Measurements from ENCODE around the gene GALNTL6. TPM values are rescaled to one million over a fixed set of nuclear protein-coding genes. Genes with fewer than 3 reads are reported as not detected.

GALNTL6 gene
- total RNA-seq, 1 donor from 2014 or later, result 0.16 TPM

DNA sequence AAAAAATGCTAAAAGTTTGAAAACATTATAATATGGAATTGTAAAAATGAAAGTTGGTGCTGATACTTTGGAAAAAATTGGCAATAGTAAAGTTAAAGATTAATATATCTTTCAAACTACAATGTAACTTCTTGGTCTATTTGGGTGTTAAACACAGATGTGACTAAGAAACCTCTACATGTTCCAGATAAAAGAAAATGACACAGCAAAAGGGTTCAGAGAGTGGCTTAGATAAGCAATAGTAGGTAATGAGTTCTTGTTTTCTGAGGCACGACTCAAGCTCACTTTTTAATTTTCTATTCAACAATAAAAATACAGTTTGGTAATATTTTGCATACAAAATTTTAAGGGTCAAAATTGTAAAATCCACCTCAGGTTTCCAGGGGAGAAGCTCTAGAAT is 292.7 kb downstream of the GALNTL6 start:
- no peak for DNase-seq (ENCODE audit: low spot score)

DNA sequence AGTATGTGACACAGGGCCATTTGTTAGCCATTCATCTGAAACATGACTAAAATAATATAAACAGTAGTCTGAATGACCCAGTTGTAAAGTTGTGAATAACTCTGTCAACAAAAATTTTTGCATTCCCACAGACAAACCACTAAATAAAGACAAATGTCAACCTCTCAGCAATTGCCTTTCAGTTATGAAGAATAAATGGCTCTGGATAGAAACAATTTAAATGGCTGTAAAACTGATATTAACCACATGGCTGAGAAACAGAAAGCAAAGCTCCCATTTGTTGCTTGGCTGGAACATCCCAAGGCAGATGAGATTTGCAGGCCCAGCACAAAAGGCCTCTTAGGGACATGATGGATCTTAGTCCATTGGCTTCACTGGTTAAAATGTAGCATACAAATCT is 296.3 kb downstream of the GALNTL6 start:
- DNase-seq (ENCODE audit: low spot score), result no peak

DNA sequence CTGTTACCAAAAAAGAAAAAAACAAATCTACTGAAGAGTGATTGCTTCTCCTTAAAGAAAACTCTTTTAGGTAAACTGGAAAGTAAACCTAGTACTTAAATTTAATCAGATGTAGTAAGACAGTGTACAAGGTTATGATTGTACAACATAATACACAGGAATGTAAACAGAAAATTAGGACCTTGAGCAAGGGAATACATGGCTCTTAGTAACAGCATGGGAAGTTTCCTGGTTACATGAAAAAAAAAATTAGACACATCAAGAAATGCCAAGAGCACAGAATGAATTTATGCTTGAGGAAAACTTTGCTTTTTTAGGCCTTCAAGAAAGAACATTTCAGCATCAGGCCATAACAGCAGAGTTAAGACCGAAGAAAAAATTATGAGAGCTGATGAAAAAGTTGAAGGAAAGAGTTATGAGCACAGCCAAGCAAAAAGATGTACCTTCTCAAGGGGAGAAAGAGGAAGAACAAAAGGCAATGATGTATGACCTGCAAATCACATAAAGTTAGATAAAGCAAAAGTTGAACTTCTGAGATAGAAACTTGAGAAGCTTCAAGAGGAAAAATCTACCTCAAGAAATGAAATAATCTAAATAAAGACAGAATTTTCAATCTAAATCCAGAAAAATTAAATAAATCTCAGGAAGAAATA is 311.6 kb downstream of the GALNTL6 start:
- DNase-seq (ENCODE audit: low spot score), result no peak

DNA sequence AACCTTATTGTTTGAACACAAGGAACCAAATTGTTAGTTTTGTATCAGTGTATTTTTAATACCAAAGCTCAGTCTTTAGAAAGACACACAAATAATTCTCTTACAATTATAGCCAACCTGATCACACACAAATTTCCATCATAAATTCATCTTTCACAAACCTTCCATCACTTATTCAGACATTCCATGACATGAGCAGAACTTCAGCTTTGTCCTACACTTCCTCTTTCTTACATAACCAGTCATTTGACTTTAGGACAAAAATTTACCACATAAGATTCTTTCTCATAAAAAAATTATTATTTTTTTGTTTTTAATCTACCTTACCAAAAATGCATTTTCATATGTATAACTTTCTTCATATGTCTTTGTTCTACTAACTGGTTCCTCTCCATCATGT is 312.2 kb downstream of the GALNTL6 start:
- DNase-seq (ENCODE audit: low spot score), result no peak

DNA sequence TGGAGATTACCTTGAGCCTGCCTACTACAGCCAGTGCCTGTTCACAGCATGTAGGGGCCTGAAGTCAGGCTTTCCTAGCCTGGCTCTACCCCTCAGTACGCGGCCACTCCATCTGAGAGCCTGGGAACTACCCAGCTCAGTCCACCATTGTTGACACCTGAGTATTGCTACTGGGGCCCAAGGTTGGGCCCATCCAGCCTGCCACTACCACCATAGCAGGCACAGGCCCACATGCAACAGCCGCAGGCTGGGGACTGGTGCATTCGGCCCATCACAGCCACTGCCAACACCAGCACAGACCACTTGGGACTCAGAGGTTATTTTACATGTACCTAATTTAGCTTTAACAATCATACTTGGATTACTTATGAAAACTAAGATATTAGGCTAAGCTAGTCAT is 314.0 kb downstream of the GALNTL6 start:
- DNase-seq (ENCODE audit: low spot score), result no peak

DNA sequence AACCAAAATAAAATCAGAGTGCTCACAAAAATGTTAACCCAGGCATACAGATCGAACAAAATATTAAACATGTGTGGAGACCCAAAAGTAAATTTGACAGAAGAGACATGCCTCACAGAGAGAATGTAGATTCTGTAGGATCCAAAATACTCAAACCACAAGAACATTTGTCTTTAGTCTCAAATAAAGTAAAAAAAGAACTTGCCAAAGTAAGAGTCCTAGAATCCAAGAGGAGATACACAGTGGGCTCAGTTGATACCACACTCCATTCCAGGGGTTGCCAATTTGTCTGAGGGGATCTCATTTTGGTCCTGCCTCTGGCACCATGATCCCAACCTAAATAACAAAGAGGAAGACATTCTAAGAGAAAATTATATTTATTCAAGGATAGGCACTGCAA is 316.4 kb downstream of the GALNTL6 start:
- no peak for DNase-seq (ENCODE audit: low spot score)

DNA sequence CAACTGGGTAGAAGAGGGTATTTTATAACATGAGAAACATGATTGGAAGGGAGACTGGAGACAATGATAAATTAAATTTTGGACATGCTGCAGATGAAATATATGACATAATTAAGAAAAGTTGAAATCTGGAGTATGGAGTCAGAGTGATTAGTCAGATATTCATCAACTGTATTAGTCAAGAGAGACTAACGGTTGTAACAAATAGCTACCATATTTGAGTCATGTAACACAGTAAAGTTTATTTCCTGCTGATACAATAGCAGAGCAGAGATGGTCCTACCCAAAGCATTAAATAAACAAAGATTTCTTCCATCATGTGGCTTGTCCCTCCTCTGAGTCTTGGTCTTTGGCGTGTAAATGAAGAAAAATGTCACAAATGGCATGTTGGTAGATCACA is 321.3 kb downstream of the GALNTL6 start:
- no peak for DNase-seq (ENCODE audit: low spot score)

DNA sequence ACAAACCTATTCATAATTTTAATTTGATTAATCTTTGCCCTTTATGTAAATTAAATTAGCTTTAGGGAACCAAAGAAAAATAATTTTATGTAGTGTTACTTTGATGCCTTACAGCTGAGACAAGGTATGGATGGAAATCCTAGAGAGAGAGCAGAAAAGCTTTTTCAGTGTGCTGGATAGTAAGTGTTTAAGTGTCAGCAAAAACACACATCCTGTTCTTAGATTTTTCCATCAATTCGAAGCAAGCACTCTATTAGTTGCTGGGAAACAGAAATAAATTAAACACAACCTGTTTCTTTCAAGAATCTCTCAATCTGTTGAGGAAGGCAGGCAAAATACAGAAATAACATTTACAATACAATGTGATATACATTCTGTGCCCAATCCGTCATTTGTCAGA is 327.8 kb downstream of the GALNTL6 start:
- no peak for DNase-seq (ENCODE audit: low spot score)

DNA sequence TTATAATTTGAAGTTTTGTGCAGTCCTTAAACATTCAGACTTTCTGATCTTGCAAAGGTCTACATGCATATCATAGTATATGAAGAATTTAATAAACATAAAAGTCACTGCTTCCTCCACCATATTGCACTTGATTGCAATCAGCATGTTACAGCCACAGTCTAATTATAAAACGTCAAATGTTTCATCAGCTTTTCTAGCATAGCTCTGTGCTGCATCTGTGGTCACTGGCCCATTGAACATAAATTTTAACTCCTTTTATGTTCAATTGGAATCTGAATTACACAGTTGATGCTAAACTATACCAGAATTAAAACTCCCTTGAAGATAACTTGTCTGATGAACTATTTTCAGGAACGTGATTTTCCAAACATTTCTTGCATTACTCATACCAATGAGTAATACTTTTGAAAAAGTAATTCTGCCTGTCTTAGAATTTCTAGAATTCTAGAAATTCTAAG is 329.1 kb downstream of the GALNTL6 start:
- DNase-seq (ENCODE audit: low spot score), result no peak

DNA sequence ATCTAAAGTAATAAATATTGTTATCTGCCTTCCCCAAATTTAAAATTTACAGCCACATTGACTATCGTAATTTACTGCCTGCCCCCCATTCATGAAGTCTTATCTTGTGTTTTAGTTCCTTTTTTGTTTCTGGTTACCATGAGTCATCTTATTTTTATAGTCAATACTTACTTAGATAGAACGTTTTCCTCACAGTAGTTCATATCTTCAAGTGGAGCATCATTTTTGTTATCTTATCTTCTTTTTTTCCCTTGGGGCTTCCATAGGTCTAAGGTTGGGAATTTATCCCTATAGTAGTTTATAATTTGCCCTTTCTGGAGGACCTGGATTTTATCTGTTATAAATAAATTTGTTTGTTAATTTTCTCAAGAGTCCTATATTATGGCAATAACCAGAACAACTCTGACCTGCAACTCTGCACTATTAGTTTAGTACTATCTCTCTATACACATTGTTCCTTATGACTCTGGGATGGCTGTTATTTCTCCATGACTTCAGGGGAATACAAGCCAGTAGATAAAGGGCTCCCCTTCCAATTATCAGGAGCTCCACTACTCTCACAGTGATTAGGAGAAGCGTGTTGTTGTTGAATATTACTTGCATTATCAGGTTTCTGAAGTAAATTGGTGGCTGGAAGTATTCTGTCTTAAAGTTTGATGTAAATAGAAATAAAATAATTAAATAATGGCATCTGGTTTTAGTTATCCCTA is 330.6 kb downstream of the GALNTL6 start:
- DNase-seq (ENCODE audit: low spot score), result no peak

DNA sequence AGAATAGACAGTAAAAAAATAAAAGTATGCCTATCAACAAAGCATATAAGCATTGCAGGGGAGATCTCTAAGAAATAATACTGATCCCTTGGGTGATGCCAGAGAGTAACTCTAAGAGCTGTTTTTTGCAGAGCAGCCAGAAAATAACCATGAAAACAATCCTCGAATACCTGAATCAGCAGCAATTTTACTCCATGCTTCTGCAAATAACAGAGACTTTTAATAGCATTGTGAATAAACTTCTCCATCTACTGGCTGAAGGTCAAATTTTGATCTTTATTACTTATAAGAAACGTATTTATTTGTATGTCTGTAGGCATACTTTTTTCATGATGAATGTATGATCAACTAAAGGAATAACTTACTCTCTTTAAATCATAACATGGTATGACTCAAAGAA is 334.5 kb downstream of the GALNTL6 start:
- DNase-seq (ENCODE audit: low spot score), result no peak

DNA sequence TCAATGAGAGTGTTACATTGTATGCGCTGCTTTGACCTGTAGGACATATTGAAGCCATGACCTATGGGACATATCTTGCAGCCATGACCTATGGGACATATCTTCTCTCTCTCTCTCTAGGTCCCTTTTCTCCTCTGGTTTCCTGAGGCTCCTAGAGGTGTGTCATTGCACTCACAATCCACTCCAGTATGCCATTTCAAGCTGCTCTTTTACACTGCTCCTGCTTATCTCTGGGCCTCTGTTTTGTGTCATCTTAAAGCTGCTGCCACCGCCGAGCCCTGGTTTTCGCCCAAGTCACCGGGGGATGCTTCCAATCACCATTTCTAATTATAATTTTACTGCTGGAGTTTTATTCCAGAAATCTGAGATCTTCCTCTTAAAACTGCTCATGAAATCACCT is 336.1 kb downstream of the GALNTL6 start:
- DNase-seq (ENCODE audit: low spot score), result no peak

DNA sequence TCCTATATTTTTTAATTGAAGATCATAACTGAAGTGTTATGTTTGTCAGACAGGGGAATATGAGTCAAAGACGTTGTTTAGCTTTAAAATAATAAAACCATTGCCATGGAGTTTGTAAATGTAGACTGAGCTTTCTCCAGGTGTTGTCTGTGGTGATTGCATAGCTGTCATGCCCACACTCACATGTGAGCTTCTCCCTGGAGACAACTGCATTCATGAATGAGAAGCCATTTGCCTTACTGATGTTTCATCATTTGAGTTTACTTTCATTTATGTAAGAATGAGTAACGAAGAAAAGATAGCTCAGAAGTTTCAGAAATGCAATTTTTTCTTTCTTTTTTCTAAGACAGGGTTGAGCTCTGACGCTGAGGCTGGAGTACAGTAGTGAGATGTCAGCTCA is 339.1 kb downstream of the GALNTL6 start:
- no peak for DNase-seq (ENCODE audit: low spot score)

DNA sequence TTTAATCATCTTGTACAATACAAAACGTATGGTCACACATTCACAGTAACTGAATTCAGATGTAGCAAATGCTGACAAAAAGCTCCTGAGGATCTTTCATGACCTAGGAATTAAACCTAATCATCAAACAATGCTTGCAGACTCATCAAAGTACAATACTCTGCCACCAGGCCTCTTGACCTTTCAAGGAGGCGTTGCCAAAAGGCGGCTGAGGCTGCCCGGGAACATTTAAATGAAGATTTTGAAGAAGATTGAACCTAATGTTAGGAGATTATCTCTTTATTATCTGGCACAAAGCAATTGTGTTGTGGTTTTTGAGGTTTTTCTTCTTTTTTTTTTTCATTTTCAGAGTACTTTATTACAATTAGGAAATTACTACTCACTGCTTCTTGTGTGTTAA is 340.5 kb downstream of the GALNTL6 start:
- no peak for DNase-seq (ENCODE audit: low spot score)

DNA sequence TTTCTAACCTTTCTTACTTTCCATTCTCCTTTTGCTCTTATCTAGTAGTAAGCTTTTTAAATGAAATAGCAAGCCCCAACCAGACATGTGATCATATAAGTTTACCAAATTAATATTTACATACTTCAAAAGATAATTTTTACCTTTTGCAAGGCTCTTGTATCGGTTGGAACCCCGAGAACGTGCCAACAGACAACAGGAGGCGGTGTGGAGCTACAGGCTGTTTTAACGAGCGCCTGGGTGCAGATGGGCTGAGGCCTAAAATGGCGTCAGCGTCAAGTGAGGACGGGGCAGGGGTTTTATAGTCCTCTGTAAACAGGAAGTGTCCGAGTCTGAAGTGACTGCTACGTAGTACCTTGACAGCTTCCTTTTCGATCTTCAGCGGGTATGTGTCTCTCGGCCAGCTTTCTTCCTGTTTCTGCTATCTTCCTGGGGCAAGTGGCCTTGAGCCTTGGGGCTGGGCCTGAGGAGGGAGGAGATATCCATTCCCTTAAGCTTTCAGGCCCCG is 342.7 kb downstream of the GALNTL6 start:
- no peak for DNase-seq (ENCODE audit: low spot score)

DNA sequence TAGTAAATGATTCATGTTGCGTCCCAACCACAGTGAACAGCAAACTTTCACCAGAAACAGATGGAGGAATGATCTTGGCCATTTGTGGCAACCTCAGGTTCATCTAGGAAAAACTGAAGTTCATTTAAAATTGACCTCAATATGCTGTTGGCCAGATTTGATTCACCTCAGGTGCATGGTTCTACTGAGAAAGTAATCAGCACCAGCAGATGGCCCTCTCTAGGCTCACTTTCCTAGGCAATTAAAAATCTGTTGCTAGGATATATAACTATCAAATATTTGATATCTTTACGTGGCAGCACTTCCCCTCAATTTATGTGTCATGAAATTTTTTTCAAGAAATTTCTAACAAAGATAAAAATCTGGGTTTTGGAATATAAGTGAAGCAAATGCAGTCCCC is 344.7 kb downstream of the GALNTL6 start:
- DNase-seq (ENCODE audit: low spot score), result no peak

DNA sequence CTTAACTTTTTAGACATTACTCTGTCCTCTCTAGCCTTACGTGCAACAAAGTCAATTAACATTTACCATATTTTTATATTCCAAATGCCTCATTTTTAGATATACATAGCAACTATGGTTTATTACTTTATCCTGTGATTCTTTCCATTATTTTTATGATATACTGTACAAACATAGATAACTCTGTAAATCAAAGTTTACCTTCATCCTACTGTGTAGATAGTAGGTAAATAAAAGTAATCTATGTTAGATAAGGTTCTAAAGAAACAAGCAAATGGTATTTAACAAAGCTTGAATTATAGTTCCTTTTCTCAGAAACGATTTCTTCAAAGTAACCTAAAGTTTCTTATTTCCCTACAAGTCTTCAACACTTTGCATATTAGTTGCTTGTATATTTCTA is 350.0 kb downstream of the GALNTL6 start:
- no peak for DNase-seq (ENCODE audit: low spot score)

DNA sequence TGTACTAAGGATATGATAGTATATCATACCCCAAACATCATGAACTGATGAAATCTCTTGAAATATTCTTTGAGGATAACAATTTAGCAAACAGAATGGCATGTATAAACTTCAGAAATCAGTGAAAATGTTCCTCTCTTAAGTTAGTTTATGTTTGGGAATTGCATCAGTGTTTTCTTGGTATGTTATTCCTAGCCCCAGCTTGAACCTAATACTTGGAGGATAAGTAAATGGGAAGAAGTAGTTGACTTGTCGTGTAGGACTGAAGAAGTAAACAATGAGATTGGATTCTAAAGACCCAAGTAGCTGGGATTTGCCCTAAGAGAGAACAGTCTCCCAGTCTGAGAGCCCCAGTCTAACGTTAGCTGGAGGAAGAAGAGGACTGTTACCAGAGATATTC is 355.7 kb downstream of the GALNTL6 start:
- no peak for DNase-seq (ENCODE audit: low spot score)

DNA sequence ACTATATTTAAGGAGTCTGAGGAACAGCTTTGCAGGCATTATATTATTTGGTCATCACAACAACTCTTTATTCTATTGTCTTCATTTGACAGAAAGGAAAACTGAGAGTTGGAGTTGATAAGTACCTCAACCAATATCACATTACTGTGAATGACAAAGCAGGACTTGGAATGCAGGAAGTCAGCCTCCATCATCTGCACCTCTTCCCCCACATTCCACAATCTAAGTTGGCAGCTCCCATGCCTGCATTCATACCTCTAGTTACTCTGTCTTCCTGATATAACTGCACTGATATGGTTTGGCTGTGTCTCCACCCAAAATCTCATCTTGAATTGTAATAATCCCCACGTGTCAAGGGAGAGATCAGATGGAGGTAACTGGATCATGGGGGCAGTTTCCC is 356.7 kb downstream of the GALNTL6 start:
- DNase-seq (ENCODE audit: low spot score), result no peak

DNA sequence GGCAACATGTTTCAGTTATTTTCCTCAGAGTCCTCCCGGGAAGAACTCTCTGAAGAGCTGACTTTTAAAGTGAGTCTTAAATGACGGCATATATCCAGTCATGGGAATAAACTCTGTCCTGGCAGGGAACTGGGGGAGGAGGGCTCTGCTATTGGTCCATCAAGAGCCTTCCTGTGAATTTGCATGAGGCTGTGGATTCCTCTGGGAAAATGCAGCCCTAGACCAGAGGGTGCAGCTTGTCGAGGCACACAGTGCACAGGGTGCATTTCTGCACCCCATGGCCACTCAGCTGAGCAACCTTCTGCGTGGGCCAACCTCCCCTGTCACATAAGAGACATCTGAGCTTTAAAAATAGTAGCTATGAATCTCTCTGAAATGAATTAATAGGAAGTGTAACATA is 360.0 kb downstream of the GALNTL6 start:
- DNase-seq (ENCODE audit: low spot score), result no peak

DNA sequence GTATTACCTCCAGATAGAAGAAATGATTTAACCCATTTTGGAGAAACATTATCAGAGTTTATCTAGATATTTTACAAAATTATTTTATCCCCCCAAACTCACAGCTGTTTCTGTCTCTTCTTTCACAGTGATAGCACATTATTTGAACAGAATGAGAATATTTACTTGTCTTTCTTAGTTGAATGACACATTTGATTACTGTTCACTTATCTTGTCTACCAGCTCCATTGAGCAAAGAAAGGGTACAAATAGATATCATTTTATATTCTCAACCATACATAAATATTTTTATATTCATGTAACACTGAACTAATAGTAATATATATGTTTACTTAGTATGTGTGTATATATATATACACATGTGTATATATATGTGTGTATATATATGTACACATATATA is 364.2 kb downstream of the GALNTL6 start:
- no peak for DNase-seq (ENCODE audit: low spot score)

DNA sequence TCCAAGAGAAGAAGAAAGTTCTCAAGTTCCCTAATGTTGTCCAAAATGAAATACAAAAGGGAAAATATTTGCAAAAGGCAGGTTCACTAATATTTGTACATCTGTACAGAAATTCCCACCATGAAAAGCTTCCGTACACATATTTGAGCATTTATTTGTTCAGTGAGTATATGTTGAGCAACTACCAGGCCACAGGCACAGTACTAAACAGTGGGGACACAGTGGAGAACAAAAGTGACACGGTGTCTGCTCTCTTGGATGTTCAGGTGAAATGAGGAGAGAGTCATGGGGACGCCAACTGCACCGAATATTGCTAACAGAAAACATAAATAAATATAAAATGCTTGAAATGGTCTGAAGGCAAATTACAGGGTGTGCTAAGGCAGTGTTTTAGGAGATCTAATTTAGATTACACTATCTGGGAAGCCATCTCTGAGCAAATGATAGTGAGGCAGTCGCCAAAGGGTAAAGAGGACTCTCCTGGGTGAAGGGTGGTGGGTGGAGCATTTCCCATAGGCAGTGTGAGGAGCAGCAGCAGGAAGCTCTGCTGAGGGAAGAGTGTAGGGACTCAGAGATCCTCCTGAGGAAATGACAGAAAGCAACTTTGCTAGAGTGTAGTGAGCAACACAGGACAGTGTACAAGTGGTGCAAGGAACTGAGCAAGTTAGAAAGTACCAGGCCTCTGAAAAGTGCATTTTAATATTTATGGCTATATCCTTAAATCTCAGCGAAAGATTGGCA is 375.2 kb downstream of the GALNTL6 start:
- no peak for DNase-seq (ENCODE audit: low spot score)

Data from mesenteric fat pad (tissue), 1 donor.